HL-60/S4 treated with phorbol 12-myristate 13-acetate at 8.2 ng/mL for 4 days and 3 days (cell line): ENCODE measurements around the gene TYK2.
"Not testable (repeated sequence)": the region's sequence is repeated elsewhere in the genome, so short reads cannot be mapped to it uniquely, and the experiment has no call there.

ENCODE experiments used
- in situ Hi-C: fragments of 300-500 bp; cut with MboI; formaldehyde crosslinking; loops from 2 replicates; pipeline ENCODE4 v1.15.0; 2022; ENCODE audit warnings: low sequenced_read_pairs

The TYK2 gene

DNA sequence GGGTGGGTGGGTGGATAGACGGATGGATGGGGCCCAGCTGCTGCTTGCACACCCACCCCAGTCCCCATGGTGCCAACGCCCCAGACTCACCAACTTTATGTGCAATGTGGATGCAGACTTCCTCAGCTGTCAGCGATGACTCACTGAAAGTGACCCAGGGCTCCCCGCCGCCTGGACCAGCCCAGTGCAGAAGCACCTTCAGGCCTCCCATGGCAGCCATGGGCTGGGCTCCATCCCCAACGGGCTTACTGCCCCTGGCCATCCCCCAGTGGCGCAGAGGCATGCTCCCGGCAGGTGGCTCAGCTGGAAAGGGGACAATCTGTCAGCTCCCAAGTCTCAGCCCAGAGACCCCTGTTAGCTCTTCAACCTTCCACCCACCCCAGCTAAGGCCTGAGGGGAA is 2.2 kb downstream of the TYK2 start:
- in situ Hi-C loops = no loop called here

DNA sequence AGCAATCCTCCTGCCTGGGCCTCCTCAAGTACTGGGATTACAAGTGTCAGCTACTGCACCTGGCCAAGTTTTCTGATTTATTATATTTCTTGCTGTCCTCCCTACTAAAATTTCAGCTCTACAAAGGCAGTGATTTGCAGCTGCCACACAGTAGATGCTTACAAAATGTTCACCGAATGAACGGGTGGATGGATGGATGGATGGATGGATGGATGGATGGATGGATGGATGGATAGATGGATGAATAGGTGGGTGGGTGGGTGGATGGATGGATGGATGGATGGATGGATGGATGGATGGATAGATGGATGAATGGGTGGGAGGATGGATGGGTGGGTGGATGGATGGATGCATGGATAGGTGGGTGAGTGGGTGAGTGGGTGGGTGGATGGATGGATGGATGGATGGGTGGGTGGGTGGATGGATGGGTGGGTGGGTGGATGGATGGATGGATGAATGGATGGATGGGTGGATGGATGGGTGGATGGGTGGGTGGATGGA is 3.2 kb downstream of the TYK2 start:
- in situ Hi-C loops = not testable (repeated sequence)

DNA sequence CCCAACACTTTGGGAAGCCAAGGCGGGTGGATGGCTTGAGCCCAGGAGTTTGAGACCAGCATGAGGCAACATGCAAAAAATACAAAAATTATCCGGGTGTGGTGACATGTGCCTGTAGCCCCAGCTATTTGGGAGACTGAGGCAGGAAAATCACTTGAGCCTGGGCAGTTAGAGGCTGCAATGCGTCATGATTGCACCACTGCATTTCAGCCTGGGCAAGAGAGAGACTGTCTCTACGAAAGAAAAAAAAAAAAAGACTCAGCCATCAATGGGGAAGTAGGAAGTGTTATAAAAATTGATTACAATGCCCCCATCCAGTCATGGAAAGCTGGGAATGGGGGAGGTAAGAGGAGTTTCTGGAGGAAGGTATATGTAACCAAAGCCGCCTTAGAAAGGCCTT is 5.4 kb downstream of the TYK2 start:
- in situ Hi-C loops = no loop called here

DNA sequence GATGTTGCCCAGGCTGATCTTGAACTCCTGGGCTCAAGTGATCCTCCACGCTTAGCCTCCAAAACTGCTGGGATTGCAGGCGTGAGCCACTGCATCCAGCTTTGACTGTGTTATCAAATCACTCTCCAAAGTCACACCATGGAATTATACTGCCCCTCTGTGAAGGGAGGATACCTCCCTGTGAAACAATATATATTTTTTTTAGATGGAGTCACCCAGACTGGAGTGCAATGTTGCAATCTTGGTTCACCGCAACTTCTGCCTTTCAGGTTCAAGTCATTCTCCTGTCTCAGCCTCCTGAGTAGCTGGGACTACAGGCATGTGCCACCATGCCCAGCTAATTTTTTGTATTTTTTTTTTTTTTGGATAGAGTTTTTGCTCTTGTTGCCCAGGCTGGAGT is 7.7 kb downstream of the TYK2 start:
- in situ Hi-C loops = no loop called here

DNA sequence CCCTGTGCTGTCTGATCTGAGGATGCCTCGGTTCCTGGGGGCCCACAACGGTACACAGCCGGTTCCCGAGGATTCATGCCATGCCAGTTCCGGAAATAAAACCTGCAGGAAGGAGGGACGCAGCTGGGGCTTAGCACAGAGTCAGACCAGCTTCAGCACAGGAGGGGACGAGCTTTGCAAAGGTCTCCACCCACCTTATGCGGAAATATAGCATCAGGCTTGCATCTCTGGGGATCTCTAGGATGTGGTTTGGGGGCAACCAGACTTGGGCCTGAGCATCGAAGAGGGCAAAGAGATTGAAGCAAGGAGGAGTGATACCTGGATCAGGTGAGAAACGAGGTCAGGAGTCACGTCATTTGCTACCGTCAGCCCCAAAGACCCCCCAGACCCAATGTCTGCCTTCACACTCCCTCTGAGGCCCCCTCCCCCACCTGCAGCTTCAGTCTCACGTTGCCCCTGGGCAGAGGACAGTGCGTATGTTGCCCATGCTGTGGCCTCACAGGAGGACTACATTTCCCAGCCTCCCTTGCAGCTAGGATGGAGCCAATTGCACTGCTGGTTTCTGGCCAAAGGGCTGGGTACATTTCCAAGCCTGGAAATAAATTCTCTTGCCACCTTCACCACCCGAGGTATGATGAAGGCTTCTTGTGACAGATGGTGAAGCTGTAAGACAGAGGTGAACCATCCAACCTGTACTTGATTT is 12.1 kb downstream of the TYK2 start:
- in situ Hi-C loops = no loop called here

DNA sequence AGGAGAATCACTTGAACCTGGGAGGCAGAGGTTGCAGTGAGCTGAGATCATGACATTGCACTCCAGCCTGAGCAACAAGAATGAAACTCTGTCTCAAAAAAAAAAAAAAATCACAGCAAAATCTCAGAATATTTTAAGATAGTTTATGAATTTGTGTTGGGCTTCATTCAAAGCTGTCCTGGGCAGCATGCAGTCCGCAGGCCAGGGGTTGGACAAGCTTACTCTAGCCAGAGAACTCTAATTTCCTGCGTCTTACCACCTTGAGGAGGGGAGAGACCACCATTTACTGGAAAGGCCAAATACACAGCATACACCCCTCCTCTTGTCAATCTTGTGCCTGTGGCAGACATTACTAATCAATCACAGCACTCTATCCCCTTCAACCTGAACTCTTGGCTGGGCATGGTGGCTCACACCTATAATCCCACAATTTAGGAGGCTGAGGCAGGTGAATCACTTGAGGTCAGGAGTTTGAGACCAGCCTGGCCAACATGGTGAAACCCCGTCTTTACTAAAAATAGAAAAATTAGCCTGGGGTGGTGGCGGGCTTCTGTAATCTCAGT is 13.3 kb downstream of the TYK2 start:
- in situ Hi-C loops = not testable (repeated sequence)

DNA sequence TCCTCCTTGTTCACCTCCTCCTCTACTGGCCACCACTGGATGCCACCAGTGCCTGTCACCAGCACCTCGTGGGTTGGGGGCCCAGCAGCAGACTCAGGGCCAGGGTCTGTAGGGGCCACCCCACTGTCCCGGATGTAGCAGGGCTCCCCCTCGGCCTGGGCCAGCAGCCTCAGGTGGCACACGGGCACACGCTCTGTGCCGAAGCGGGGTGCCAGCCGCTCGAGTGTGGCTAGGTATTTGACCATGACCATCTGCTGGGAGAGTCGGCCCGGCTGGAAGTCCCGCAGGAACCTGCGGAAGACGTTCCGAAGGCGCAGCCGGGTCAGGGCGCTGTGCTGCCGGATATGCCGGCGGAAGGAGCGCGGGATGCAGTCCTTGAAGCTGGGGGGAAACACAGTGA is 14.9 kb downstream of the TYK2 start:
- in situ Hi-C loops = no loop called here

DNA sequence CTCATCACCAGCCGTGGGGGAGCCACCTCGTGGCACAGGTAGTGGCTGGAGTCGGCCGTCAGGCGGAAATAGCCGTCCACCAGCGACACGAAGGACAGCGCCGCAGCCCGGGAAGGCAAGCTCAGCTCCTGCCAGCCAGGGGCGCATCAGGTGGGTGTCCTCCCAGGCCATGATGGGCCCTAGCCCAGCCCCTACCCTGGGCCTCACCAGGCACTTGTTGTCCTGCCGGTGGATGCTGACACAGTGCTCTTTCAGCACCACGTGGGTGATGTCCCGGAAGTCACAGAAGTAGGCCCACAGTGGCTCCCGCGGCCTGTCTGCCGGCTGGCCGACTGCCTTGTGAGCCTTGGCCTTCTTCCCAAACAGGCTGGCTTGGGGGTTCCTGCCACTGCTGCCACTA is 15.7 kb downstream of the TYK2 start:
- in situ Hi-C loops = no loop called here

DNA sequence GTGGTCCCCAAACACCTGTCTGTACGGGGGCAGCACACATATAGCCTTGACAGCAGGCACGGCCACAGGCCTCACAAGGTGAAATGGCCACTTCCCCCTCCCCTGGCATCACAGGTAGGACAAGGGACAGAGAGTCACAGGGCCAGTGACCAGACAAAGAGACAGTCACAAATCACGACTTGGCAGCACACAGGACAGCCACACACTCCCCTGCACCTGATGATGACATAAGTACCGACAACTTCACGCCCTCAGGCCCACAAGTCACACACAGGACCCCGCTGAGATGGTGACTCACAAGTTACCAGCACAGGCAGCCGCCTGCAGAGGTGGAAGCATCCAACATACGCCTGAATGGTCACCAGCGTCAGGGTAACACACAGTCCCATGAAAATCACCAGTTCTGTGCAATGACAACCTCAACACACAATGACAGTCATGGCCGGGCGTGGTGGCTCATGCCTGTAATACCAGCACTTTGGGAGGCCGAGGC is 16.5 kb downstream of the TYK2 start:
- in situ Hi-C loops = no loop called here

DNA sequence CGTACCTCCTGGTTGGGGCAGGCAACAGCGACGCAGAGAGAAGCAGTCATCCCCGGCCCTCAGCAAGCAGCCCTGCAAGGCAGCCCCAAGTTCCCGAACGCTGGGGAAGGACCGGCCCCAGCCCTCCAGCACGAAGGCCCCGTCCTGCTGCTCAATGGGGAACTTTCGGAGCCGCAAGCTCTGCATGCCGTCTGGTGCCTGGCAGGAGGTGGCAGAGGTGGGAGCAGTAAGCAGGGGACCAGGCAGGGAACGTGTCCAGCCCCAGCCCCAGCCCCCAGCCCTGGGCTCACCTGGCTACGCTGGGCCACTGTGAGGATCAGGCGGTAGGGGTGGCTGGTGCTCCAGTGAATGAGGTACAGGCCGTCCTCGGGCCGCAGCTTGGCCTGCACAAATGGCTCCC is 18.1 kb downstream of the TYK2 start:
- in situ Hi-C loops = no loop called here

DNA sequence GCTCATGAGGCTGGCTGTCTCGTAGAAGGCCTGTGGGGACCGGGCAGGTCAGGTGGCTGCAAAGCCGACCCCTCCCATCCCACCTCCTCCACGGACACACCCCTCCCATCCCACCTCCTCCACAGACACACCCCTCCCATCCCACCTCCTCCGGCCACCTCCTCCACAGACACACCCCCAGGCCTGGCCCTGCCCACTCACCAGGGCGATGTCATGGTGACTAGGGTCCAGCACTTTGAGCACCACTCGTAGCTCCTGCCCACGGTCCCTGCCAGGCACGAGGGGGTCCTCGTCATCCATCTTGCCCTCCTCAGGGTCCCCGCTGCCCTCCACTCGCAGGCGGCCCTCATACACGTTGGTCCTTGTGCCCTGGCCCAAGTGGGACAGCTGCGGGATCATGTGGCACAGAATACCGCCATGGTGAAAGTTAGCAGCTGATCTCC is 18.8 kb downstream of the TYK2 start:
- in situ Hi-C loops = no loop called here

DNA sequence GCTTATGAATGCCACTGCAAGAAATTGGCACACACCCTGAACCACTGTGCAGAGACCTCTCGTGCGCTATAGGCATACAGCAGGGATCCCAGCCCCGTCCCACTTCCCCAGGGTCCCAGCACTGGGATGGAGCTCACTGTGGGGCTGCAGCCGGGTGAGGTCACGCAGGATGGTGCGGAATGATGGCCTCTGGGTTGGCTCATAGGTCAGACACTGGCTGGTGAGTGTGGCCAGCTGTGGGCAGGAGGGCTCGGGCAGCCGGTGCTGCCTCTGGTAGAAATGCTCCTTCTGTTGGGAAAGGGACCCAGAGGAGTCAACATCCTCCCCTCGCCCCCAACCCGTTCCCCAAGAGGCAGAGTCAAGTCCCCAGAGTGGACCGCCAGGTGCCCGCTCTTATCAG is 23.9 kb downstream of the TYK2 start:
- in situ Hi-C loops = no loop called here

DNA sequence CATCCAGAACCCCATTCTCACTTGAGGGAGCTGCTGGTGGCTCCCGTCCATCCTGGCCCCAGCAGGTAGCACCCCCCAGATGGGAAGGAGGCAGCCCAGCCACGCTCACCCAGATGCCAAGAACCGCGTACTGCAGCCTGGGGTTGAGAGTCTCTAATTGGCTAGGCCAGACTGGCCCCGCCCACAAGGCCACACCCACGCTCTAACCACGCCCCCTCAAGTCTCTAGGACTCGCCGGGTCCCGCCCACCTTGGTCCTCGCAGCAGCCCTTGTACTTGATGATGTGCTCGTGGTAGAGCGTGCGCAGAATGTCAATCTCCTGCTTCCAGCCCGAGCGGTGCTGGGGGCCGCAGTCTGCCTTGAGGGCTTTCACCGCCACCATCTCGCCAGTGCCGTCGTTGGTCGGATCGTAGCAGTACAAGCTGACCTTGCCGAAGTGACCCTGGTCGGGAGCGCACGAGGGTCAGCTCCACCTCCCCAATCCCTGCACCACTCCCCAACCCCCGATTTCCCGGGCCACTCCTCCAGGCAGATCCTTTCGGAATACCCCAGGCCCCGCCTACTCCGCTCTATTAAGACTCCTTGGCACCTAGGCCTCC is 26.5 kb downstream of the TYK2 start:
- in situ Hi-C loops = no loop called here

DNA sequence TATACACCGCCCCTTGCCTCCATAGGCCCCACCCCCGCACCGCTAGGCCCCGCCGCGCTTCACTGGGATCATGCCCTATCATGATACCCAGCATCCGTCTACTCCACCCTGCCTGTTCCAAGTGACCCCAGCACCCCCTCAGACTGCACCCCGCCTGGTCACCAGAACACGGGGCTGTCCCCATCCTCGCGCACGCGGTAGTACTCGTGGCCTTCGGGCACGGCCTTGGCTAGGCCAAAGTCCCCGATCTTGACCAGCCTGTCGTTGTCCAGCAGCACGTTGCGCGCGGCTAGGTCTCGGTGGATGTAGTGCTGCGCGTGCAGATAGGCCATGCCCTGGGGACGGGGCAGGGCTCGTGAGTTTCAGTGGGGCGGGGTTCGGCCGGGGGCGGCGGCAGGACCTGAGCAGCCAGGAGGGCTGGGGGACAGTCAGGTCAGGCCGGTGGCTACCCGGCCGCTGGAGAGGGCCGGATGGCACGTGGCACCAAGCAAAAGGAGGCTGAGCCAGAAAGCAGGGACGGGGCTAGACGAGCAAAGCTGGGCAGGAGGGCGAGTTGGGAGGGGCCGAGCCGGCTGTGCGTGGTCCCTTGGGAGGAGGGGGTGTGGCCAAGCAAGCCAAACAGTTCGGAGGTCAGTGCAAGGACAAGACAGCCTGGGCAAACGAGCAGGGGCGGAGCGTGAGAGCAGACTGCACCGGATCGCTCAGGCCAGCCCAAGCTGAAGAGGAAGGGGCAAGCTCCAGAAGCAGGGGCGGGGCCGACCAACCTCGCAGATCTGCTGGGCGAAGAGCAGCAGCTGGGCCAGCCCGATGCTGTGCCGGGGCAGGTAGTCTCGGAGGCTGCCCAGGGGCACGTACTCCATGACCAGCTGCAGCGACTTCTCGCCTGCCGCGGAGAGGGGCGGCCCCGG is 27.4 kb downstream of the TYK2 start:
- in situ Hi-C loops = no loop called here

DNA sequence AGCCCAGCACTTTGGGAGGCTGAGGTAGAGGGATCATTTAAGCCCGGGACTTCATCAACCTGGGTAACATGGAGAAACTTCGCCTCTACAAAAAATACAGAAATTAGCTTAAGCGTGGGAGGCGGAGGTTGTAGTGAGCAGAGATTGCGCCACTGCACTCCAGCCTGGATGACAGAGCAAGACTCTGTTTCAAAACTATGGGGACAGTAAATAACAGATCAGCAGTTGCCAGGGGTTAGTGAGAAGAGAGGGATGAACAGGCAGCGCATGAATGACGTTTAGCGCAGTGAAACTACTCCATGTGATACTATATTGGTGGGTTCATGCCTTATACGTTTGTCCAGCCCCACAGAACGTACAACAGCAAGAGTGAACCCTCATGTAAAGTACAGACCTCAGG is 33.9 kb downstream of the TYK2 start:
- in situ Hi-C loops = no loop called here

DNA sequence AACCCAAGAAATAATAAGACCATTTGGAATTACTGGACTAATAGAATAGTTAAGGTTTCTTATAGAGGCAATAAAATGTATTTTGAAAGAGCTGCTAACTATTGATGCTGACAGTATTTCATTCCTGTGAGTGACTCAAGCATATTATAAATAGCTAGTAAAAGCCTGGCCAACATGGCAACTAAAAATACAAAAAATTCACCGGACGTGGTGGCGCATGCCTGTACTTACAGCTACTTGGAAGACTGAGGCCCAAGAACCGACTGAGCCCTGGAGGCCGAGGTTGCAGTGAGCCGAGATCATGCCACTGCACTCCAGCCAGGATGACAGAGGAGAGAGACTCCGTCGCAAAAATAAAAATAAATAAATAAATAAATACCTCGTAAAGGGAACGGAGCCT is 35.6 kb downstream of the TYK2 start:
- in situ Hi-C loops = no loop called here

DNA sequence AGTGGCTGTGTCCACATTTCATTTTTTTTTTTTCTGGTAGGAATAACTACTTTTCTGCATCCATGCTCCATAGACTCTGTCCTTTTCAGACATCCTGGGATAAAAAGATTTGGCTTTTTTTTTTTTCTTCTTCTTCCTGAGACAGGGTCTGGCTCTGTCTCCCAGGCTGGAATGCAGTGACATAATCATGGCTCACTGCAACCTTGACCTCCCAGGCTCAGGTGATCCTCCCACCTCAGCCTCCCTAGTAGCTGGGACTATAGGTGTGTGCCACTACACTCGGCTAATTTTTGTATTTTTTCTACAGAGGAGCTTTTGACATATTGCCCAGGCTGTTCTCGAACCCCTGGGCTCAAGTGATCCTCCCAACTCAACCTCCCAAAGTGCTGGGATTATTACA is 36.9 kb downstream of the TYK2 start:
- in situ Hi-C loops = no loop called here

DNA sequence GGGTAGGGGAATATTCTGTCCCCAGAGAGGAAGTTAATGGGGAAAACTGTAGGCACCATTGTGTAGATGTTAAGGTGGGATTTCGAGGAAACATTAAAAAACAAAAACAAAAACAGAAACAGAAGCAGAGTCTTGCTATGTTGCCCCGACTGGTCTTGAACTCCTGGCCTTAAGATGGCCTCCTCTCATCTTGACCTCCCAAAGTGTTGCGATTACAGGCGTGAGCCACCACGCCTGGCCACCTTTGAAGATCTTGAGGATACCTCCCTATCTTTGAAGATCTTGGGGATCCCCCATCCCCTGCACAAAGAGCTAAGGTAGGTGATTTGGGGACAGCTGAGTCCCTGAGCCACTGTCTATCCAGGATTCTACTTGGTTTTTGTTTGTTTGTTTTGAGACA is 40.4 kb downstream of the TYK2 start:
- in situ Hi-C loops = no loop called here

DNA sequence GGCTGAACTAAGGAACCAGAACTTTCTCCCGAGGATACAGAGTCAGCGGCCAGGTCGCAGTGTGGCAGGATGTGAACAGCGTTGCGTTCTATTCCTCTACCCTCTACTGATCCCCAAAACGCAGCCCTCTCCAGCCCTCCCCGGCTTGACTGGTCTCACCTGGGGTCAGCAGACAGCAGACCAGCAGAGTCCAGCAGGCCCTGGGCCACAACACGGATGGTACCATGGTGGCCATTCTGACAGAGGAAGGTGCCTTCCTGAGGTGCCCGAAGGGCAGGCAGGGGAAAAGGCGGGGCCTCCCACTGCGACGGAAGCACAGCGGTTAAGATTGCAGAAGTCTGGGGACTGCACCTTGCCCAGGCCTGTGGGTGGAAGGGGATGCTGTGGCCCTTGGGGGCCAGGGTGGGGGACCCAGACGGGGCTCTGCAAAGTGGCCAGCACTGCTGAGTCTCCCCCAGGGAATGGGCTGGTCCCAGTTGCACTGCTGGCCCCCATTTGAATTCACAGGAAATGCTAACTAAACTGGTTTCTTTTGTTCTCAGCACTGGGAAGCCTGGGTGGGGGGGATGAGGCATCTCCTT is 40.9 kb downstream of the TYK2 start, which contains the start of gene ICAM3:
TSS of gene ICAM3 (minus strand) at position 245 of the 581 bp plus-strand sequence. CDS start at position 235, 10 bp downstream.
- in situ Hi-C loops = no loop called here

DNA sequence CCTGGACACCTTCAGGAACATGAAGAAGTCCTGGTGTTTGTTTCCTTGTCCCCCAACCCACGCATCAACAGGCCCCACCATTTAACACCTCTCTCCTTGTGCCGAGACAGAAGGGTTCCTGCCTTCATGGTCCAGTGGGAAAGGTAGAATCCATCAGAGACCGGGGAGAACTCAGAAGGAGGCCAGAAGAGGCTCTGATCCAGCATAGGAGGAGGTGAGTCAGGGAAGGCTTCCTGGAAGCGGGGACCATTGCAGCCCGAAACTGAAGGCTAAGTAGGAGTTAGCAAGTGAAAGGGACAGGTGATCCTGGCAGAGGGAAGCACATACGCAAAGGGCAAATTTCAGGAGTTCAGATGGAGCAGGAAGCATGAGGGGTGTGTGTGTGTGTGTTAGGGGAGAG is 41.4 kb downstream of the TYK2 start:
- in situ Hi-C loops = no loop called here

DNA sequence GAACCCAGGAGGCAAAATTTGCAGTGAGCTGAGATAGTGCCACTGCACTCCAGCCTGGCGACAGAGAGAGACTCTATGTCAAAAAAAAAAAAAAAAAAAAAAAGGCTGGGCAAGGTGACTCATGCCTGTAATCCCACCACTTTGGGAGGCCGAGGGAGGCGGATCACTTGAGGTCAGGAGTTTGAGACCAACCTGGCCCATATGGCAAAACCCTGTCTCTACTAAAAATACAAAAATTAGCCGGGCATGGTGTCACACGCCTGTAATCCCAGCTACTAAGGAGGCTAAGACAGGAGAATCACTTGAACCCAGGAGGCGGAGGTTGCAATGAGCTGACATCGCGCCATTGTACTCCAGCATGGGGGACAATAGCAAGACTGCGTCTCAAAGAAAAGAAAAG is 43.6 kb downstream of the TYK2 start:
- in situ Hi-C loops = not testable (repeated sequence)
